Measurements from ENCODE around the gene KCTD6.

- no peak for TF ChIP-seq CTCF (IDR thresholded peaks at IDR 0.05)
- TF ChIP-seq POLR2A (IDR thresholded peaks at IDR 0.05): no peak
Measured at GRCh38 chr3:58471025-58471887, 20.6 kb upstream of the KCTD6 start.
